Islet of Langerhans (tissue), 1 donor: ENCODE measurements around the gene SLC24A4.

Experiments used
- FAIRE-seq: peaks from one replicate; lab custom pipeline; 2011; peaks lifted over from hg19 to GRCh38; lab: Jason Lieb, UNC

The SLC24A4 gene

DNA sequence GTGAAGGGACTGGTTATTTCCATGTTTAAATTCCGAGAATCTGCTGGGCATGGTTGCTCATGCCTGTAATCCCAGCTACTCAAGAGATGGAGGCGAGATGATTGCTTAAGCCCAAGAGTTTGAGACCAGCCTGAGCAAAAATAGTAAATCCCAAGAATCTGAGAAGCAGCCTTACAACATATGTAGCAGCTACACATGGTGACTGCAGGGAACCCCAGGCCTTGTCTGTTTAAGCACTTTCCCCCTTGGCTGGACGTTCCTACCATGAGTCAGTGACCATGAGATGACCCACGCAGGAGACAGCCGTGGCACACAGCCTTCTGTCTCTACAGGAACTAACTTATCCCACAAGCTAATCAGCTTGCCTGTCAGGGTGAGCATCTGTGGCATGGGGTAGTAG, 5.5 kb upstream of the SLC24A4 start:
- FAIRE-seq: no peak

DNA sequence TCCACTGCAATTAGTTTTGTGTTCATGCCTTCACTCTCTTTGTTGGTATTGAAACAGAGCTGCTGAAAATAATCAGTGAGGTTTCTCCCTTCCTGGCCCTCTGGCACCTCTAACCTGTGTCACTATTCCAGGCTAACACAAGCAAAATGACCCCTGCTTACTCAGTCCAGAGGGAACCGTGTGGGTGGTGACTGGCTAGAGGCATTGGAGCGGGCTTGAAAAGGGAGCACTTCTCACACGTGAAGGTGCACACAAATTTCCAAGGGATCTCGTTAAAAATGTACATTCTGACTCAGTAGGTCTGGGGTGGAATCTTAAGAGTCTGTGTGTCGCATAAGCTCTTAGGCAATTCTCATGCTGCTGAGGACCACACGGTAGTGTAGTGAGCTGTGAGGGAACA, 1.3 kb upstream of the SLC24A4 start:
- FAIRE-seq: no peak

DNA sequence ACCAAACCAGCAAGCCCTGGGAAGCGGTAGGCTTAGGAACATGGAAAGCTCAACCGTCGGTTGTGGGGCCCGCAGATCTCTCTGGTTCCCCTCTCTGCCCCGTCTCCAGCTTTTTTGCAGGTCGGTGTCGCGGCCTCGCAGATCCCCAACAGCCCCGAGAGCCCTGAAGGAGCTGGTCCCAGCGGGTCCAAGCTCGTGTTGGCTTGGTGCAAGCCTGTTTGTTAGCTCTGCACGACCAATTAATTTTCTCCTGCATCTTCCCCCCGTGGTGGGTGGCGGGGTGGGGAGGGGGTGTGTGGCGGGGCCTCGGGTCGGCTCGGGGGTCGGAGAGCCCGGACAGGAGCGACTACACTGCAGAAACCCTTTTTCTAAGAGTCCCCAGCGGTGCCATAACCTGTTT, 449 bp upstream of the SLC24A4 start:
- no peak for FAIRE-seq

DNA sequence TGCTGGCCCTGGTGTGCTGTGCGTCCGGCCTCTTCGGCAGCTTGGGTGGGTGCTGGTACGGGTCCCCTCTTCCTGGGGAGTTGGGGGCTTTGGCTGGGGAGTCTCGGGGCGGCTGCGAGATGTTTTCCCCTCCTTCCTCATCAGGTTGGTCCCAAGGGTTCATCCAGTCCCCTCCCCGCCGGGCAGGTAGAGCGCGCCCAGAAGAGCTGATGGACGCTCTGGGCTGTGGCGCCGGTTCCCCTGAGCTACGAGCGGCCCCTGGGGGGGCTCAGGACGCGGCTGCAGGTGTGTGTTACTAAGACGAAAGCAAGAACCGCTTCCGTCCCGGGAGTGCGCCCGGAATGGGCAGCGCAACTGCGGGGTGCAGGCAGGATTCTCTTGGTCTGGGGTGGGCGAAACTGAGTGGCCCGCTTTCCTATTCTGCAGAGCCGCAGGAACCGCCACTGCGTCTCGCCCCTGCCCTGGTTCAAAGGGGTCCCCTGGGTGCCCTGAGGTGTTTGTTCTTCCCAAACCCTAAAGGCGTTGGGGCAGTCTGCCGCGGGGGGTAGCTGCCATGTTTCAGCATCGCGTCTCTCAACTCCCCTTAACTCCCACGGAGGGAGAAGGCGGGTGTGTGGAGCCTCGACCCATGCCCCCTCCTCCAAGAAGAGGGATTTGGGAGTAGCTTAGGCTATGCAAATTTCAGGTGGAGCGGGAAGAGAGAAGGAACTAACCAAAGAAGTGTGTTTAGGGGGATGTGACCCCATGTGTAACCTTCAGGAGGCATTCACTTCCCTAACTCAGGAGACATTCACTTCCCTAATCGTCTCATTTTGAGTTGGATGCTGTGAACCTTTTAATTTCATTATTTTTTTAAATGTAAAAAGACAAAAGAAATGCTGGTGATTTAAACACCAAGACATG, 1.2 kb downstream of the SLC24A4 start:
- FAIRE-seq: no peak

DNA sequence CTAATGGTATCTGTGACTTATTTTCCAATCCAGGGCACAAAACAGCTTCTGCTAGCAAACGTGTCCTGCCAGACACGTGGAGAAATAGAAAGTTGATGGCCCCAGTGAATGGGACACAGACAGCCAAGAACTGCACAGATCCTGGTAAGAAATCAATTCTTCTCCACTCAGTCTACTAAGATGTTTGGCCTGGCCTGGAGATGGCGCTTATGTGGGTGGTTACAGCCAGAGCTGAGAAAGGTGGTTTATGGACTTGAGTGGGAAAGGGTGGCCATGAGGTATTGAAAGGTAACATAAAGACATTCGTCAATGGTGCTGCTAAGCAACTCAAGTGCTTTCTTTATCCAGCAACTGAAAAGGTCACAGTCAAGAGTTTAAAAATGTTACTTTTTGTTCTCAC, 2.9 kb downstream of the SLC24A4 start:
- no peak for FAIRE-seq

DNA sequence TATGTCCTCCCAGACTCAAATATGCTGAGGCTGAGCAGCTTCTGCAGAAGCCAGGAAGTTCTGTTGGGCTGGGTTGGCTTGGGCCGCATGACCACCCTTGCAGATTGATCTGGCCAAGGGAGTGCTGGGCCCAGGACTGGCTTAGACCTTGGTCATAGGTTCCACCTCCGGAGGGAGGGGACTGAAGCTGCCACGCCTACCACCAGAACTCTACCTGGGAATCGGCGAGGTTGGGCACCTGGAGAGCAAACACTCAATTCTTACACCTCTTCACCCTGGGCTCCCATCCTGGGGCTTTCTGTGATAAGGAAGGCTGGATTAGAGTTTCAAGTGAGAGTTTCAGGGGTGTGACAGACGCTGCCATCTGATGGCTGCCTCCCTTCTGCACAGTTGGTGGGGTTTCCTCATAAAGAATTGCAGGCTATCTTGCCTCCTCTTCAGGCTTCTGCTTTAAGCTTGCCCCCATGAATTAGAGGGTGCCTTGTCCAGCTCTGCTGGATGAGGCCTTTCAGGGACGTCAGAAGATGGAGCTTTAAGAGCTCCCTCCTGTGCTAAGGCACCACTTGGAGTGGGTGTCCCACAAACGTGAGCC, 5.8 kb downstream of the SLC24A4 start:
- no peak for FAIRE-seq

DNA sequence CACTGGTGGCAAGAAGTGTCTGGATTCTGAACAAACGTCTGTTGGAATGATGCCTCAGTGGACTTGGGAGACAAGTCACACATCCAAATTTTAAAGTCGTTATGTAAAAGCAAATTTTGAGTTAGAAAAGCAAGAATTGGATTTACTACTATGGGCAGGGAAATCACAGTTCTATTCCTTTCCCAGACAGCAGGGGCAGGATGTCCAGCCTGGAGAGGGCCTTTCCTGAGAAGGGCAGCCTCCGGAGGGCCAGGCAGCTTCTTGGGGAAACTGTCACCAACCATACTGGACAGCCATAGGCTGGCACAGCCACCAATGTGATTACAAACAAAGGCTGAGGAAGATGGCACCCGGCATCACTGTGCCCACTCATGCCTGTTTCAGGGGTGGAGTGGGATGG, 11.1 kb downstream of the SLC24A4 start:
- no peak for FAIRE-seq

DNA sequence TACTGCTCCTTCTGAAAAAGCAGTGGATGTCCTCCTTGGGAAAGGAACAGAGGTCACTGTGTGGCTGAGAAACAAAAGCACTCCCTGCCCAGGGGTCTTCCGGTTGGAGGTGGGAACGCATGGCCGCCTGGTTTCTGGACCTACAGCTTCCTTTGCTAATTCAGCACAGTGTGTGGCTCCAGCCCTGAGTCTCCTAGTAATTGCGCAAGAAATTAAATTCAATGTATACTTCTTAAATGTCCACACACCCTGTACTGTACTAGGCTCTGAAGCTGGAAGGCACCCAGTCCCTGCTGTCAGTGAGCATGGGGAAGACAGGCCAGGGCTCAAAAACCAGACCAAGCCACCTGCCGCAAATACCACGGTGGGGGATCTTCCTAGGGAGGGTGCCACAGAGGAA, 13.4 kb downstream of the SLC24A4 start:
- FAIRE-seq: no peak

DNA sequence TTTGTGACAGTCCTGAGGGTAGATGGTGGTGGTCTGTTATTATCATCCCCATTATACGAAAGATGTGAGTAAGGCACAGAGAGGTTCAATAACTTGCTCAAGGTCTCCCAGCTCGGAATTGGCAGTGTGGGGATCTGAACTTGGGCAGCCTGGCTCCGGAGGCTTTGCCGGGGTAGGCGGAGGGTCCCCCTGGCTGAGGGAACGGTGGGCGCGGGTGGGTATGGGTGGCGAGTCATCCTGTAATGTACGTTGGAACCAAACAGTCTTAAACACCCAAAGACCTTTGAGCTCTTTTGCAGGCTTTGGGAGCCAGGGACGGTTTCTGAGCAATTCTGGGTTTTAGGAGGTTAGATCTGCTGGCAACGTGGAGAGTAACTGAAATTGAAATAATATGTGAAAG, 16.5 kb downstream of the SLC24A4 start:
- no peak for FAIRE-seq

DNA sequence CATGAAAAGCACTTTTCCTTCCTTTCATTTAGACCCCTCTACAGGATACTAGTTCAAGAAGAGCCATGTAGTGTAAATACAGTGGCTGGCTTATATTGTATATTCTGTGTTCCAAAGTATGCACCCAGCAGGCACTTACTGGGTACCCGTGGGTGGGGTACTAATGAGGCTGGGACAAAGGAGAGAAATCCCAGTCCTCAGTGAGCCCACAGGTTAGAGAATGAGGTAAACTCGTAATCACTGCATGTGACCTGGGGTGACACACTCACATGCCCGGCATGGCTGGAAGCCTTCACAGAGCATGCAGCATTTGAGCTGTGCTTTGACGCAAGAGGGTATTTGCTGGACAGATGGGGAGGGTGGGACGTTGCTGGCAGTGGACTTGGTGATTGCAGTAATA, 17.1 kb downstream of the SLC24A4 start:
- FAIRE-seq: no peak

DNA sequence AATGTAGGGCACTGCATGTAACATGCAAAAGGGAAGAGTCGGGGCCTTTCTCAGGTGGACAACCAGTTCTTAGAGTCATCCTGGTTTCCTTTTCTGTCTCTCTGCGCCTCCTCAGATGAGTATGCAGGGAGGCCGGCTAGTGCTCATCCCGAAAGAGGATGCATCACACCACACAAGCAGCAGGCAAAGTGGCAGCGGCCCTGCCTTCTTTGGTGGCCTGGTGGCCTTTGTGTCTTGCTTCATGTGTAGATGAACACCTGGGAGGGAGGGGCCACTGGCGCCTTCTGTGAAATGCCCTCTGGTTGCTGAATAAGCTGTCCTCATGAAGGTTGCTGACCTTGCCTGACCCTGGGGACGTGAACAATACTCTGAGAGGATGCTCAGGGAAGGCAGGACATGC, 18.0 kb downstream of the SLC24A4 start:
- no peak for FAIRE-seq

DNA sequence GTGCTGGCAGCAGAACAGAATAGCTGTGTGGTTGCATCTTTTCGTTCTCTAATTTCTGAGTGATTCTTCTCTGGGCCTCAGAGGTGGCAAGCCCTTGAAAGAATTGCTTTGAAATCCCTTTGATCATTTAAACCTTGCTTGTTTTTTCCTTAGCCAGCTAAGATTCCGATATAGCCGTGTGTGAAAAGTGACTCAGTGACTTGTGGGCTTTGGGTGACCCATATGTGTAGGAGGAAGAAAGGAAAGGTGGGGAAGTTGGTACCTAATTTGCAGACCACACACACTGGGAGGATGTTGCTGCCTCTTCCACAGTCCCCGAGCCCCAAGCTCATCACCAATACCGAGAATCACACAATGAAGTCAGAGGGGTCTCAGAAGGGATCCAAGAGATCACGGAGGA, 18.8 kb downstream of the SLC24A4 start:
- FAIRE-seq: no peak

DNA sequence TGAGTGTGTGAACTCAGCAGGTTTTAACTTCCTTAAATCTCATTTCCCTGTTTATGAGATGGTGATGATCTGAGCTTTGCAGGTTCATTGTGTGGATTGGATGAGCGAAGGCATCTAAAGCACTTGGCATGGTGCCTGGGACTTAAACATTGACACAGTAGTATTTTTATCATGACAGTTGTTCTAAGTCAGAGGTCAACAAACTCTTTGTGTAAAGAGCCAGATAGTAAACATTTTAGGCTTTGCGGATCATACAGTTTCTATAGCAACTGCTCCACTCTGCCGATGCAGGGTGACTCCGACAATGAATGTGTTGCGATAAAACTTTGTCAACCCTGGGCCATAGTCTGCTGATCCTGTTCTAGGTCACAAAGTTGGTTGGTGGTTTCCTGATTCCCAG, 25.2 kb downstream of the SLC24A4 start:
- FAIRE-seq: no peak

DNA sequence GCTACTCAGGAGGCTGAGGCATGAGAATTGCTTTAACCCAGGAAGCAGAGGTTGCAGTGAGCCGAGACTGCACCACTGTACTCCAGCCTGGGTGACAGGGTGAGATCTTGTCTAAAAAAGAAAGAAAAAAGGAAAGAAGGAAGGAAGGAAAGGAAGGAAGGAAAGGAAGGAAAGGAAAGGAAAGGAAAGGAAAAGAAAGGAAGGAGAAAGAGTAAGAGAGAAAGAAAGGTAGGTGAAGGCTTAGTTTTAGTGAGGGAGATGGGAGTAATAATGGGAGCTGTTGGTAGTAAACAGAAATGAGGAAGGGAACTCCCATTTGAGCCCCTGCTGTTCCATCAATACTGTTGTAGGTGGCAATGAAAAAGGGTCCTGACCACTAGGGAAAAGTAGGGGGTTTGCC, 28.8 kb downstream of the SLC24A4 start:
- FAIRE-seq: no peak

DNA sequence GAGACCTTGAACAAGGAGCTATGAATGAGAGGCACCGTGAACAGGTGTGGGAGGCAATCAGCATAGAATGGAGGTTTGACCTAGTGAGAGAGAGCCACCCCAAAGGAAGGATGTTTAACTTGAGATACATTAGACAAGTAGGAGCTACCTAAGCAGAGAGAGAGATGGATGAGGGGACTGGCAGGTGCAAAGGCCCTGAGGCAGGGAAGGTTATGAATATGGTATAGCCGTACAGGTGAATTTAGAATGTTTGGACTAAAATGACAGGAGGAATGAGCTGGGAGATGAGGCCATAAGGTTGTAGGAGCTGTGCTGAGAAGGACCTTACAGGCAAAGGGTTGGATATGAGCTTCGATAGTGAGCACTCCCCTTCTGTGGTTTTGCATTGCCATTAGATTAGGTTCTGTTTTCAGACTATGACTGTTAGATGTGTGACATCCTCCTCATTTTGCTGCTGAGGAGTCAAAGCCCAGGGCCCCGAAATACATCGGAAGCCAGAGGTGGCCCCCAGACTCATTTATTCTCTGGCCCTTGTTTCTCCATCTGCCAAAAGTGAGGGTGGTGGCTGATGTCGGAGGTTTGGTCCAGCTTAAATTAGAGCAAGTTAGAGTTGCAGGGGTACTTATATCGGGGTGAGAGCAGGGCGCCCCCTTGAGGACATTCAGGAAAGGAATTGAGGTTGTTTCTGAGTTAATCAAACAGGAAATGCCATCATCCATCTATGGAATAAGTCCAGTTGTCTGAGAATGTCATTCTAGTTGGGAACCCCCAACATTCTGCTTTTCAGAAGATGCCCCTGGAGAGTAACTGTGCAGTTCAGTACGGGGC, 29.4 kb downstream of the SLC24A4 start:
- no peak for FAIRE-seq

DNA sequence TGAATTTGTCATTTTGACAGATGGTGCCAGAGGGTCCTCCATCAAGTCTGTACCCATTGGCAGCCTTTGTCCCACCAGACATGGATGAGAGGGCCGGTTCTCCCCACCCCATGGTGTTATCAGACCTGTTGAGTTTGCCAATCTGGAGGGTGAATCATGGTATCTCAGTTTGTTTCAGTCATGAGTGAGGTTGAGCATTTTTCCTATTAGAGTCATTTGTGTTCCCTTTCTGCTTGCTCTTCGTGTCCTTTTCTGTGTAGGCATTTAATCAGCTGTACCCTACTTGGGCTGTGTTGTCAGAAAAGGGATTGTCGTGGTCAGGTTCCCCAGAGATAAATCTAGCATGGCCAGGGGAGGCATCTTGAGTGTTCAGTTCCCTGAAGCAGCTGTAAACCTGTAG, 30.5 kb downstream of the SLC24A4 start:
- FAIRE-seq: no peak

DNA sequence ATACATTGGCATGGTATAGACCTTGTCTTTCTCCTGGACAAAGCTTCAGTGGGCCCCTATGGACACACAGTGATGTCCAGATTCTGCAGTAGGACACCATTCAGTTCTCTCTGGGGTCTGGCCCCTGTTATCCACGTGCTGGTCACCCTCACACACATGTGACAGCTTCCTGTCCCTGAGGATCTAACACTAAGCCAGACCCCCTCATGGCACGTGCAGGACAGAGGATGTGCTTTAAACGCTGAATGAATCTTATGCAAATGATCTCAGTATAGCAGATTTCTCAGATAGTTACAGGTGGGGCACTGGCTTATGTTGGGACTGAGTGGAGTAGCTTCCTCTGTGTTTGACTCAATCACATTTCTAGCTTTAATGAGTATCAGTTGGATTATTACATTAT, 33.7 kb downstream of the SLC24A4 start:
- no peak for FAIRE-seq

DNA sequence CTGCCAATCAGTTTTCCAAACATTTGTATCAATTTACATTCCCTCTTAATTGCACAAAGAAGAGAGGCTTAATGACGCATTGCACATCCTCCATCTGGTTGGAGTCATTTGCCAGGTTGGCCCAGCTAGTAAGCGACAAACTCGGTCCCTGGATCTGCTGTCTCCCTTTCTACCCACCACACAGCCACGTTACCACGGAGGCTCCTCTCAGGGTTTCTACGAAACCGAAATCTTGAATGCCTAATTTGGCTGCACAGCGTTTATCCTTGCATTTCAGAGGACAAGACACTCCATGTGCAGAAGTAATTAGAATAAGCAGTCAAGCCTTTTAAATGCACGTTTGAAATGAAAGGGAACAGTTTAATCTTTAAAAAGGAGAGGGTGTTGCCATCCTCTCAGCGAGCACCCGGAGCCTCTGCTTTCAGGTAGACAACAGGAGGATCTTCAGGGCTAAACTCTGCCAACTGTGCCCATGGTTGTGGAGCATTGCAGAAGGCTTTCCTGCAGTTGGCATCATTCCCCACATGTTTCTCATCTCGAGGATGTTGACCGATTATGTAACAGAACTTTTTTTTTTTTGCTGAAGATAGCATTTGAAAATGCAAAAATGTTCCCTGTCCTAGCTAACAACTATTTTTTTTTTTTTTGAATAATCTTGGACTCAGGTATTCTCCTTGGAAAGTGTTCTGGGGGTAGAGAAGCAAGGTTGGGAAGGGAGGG, 37.8 kb downstream of the SLC24A4 start:
- FAIRE-seq: no peak

DNA sequence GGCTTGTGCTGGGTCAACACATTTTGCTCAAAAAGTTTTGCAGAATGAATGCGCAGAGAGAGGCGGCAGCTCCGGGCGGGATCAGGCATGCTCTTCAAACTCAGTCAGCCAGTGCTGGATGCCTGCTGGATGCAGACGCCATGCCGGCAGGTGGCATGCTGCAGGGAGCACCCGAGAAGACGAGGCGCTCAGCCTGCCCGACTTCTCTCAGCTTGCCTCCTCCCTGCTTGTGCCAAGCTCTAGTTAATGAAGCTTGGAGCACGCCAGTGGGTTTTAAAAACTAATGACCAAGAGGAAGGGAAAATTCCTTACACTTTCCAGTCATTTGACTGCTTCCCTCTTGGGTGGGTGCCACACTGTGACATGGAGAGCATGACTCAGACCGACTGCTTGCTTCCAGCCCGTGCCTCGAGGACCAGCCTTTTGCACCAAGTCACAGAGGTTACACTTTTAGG, 39.8 kb downstream of the SLC24A4 start:
- FAIRE-seq: no peak

DNA sequence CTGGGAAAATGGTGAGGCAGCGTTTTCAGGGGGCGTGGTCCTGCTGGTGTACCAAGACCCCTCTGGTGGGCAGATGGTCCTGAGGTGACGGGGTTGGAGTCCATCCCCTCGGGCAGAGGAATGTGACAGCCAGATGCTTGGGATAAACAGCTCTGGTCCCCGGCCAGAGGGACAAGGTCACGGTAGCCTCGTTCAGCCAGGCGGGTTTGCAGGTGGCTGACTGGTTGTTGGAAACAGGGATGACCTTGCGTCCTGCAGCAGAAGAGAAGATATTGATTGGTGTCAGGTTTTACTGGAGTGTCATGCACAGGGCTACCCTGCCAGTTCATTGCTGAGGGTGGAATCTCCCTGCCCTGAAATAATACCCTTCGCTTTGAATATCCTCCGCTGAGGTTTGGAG, 43.3 kb downstream of the SLC24A4 start:
- no peak for FAIRE-seq

DNA sequence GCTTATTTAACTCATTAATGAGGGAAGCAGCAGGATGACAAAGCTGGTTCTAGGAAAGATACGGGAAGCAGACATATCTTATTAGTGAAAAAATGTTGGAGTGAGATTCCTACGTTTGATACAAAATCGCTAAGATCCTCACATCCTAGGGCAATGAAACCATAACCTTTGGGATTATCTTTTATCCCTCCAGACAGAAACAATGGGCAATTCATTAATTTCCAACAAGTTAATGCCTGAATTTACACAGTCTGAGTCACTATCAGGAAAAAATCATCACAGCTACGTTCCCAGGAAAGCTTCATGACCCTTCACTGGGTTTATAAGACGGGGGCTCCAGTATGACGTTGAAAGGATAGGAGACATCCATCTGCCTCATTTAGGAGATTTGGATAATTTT, 45.0 kb downstream of the SLC24A4 start:
- FAIRE-seq: no peak

DNA sequence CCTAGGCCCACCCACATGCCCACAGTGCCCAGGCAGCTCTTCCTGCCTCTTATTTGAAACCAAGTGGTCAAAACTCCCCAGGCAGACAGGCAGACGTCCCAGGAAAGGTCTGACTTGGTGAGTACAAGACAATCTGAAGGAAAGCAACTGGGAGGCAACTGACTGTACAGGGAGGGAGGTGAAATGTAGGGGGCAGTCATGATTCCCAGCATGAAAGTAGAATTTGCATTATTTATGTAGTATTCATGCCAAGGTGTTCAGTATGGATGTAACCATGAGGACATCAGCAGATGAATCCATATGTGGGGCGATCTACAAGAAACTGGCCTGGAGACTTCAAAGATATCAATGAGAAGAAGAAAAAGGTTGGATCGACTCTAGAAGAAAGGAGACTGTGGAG, 46.1 kb downstream of the SLC24A4 start:
- no peak for FAIRE-seq

DNA sequence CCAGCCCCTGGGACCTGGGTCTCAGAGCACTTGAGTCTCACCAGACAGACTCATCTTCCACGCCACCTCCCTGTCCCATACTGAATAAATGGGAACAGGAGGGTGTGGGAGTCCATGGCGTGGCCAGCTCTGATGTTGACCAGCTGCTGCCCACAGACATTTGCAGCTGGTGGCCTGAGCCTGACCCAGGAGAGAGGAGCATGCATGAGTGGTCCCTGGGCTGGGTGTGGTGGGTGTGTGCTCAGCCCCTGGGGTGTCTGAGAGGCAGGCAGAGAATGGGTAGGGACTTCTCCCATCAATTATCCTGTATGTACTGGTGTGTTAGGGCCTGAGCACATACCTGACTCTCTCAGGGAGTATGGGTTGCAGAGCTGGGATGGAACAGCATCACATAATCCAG, 49.3 kb downstream of the SLC24A4 start:
- no peak for FAIRE-seq
